HepG2 (cell line): ENCODE measurements around the gene HSDL2. TPM values are rescaled to one million over a fixed set of nuclear protein-coding genes. Genes with fewer than 3 reads are reported as not detected.
A peak's percentile ranks its signal among the peaks of the same experiment; 100 is the strongest.

ENCODE experiments used
- ASH2L ChIP-seq: fragments of 300-600, 200-600 bp; sonication (generic); IDR thresholded peaks from 2 replicates; pipeline ENCODE4 v1.7.0; 2017; ENCODE audit warnings: low read depth, mild to moderate bottlenecking, moderate library complexity, mixed read lengths, low read length; ENCODE audit not compliant: insufficient read length
- BCL3 ChIP-seq: sonication (generic); formaldehyde crosslinking; IDR thresholded peaks from 2 replicates; pipeline ENCODE4 v1.5.1; 2020; ENCODE audit warnings: mild to moderate bottlenecking, missing genetic modification reagents, moderate library complexity
- DNMT1 ChIP-seq: sonication (generic); formaldehyde crosslinking; IDR thresholded peaks from 2 replicates; pipeline ENCODE4 v1.5.1; 2020; ENCODE audit warnings: mild to moderate bottlenecking, missing genetic modification reagents
- DNMT3B ChIP-seq: conservative IDR thresholded peaks from 2 replicates; pipeline ENCODE4 v1.6.1; 2016; ENCODE audit warnings: missing biosample characterization, control low read depth
- DZIP1 ChIP-seq: sonication (generic); formaldehyde crosslinking; IDR thresholded peaks from 2 replicates; pipeline ENCODE4 v1.5.0; 2020; ENCODE audit warnings: mild to moderate bottlenecking, missing genetic modification reagents
- FOXK2 ChIP-seq: fragments of 450-650 bp; IDR thresholded peaks from 2 replicates; pipeline ENCODE4 v1.6.1; 2016
- KLF12 ChIP-seq: sonication (generic); formaldehyde crosslinking; IDR thresholded peaks from 2 replicates; pipeline ENCODE4 v1.4.0; 2020; ENCODE audit warnings: missing genetic modification reagents, borderline replicate concordance
- MTERF4 ChIP-seq: sonication (generic); formaldehyde crosslinking; IDR thresholded peaks from 2 replicates; pipeline ENCODE4 v1.8.0; 2023; ENCODE audit warnings: mild to moderate bottlenecking, missing genetic modification reagents
- NRL ChIP-seq: sonication (generic); formaldehyde crosslinking; IDR thresholded peaks from 2 replicates; pipeline ENCODE4 v1.5.0; 2020; ENCODE audit warnings: missing genetic modification reagents, mild to moderate bottlenecking, moderate library complexity, borderline replicate concordance
- SCMH1 ChIP-seq: sonication (generic); formaldehyde crosslinking; IDR thresholded peaks from 2 replicates; pipeline ENCODE4 v1.9.0; 2021; ENCODE audit warnings: missing genetic modification reagents, mild to moderate bottlenecking, borderline replicate concordance
- TRIM24 ChIP-seq: sonication (generic); formaldehyde crosslinking; IDR thresholded peaks from 2 replicates; pipeline ENCODE4 v1.8.0; 2022; ENCODE audit warnings: mild to moderate bottlenecking, missing genetic modification reagents
- U2AF2 ChIP-seq: fragments of 200-400 bp; formaldehyde crosslinking; IDR thresholded peaks from 2 replicates; pipeline ENCODE4 v1.6.1; 2017; ENCODE audit warnings: low read depth, mild to moderate bottlenecking, low read length
- ZBTB2 ChIP-seq: sonication (generic); formaldehyde crosslinking; IDR thresholded peaks from 2 replicates; pipeline ENCODE4 v1.8.0; 2022; ENCODE audit warnings: low read depth, missing genetic modification reagents
- ZBTB49 ChIP-seq: sonication (generic); formaldehyde crosslinking; IDR thresholded peaks from 2 replicates; pipeline ENCODE4 v1.4.0; 2020; ENCODE audit warnings: missing genetic modification reagents, borderline replicate concordance
- ZNF20 ChIP-seq: sonication (generic); formaldehyde crosslinking; IDR thresholded peaks from 2 replicates; pipeline ENCODE4 v1.4.0; 2020; ENCODE audit warnings: mild to moderate bottlenecking, moderate library complexity, missing genetic modification reagents
- ZNF737 ChIP-seq: sonication (generic); formaldehyde crosslinking; IDR thresholded peaks from 2 replicates; pipeline ENCODE4 v1.5.0; 2020; ENCODE audit warnings: missing genetic modification reagents, mild to moderate bottlenecking, borderline replicate concordance
- ZNF816 ChIP-seq: sonication (generic); formaldehyde crosslinking; IDR thresholded peaks from 2 replicates; pipeline ENCODE4 v1.8.0; 2022; ENCODE audit warnings: missing genetic modification reagents, mild to moderate bottlenecking, borderline replicate concordance
- ZNF878 ChIP-seq: sonication (generic); formaldehyde crosslinking; IDR thresholded peaks from 2 replicates; pipeline ENCODE4 v1.8.1; 2023; ENCODE audit warnings: mild to moderate bottlenecking, missing genetic modification reagents, moderate library complexity
- ZNF883 ChIP-seq: sonication (generic); formaldehyde crosslinking; IDR thresholded peaks from 2 replicates; pipeline ENCODE4 v1.5.1; 2020; ENCODE audit warnings: mild to moderate bottlenecking, missing genetic modification reagents; ENCODE audit errors: not compliant biosample characterization
- ZNF891 ChIP-seq: sonication (generic); formaldehyde crosslinking; IDR thresholded peaks from 2 replicates; pipeline ENCODE4 v1.5.0; 2020; ENCODE audit warnings: mild to moderate bottlenecking, missing genetic modification reagents
- polyA plus RNA-seq, 8 experiments: library from polyadenylated mRNA; depleted of rRNA in 3 of 8; stranded (reverse) in 7 of 8; unstranded in 1 of 8; fragments of >200 nt; fragmentation: Illumina TruSeq in 4 of 8; extraction: Trizol in 4 of 8; gene quantifications; 2 replicates each; pipeline versions ENCODE4 v1.2.1 to v1.2.3, GENCODE V29; 2011 to 2016; ENCODE audit warnings: low read depth in 4 of 8, missing spikeins in 1 of 8, mixed read lengths in 1 of 8; ENCODE audit not compliant: insufficient read depth in 1 of 8
- total RNA-seq, 5 experiments: library from RNA; depleted of rRNA; stranded (reverse); fragments of >200 nt; fragmentation: Illumina TruSeq; extraction: Trizol; gene quantifications; 2 replicates each; pipeline ENCODE4 v1.2.3, GENCODE V29; 2016; ENCODE audit warnings: low read depth in 1 of 5

HSDL2 gene
- total and polyA plus RNA-seq, 2 of the 13 experiments (the other 11 are each of a cell fraction or from before 2014, with no cell fraction given) = 55.3 to 80.2 TPM

- peak; percentile 96 for TF ChIP-seq ZNF891 (CRISPR knock-in tag)
- no peak for TF ChIP-seq FOXK2
- no peak for TF ChIP-seq KLF12 (CRISPR knock-in tag)
- TF ChIP-seq ZNF878 (CRISPR knock-in tag) = peak; percentile 89; the same call in 1 of the 2 replicates
- TF ChIP-seq ZNF20 (CRISPR knock-in tag) = 0 out of 2 replicates have a peak, but pooled peaks have one; percentile 44
- no peak for TF ChIP-seq ZNF737 (CRISPR knock-in tag)
- TF ChIP-seq MTERF4 (CRISPR knock-in tag) = peak; percentile 85
- TF ChIP-seq U2AF2 = no peak
- TF ChIP-seq ASH2L = peak; percentile 83
- no peak for TF ChIP-seq TRIM24
- TF ChIP-seq DNMT1 (CRISPR knock-in tag) = peak; percentile 89
- TF ChIP-seq ZNF883 (CRISPR knock-in tag) = peak; percentile 91
- no peak; the same call in 1 of the 2 replicates for TF ChIP-seq DNMT3B
- peak; percentile 97 for TF ChIP-seq NRL
- peak; percentile 90 for TF ChIP-seq DZIP1 (CRISPR knock-in tag)
- no peak for TF ChIP-seq ZNF816
- peak; percentile 80; the same call in 1 of the 2 replicates for TF ChIP-seq BCL3 (CRISPR knock-in tag)
- TF ChIP-seq ZBTB49 (CRISPR knock-in tag) = peak; percentile 80; the same call in 1 of the 2 replicates
- no peak for TF ChIP-seq SCMH1 (CRISPR knock-in tag)
- peak; percentile 94 for TF ChIP-seq ZBTB2 (CRISPR knock-in tag)
These were observed 106.5 kb downstream of the HSDL2 start, which contains the start of gene KIAA1958 (continued) for GRCh38 chr9:112486221-112487007.
